B cell (primary cell): Measurements from ENCODE around the gene ADM2. TPM values are rescaled to one million over a fixed set of nuclear protein-coding genes. Genes with fewer than 3 reads are reported as not detected.

Experiments
- ATAC-seq: fragments of 200-7000 bp; cut with Tn5 transposase; one replicate; pipeline ENCODE4 v1.10.0; 2021; ENCODE audit warnings: low read depth, mild to moderate bottlenecking, moderate number of reproducible peaks, moderate library complexity
- CTCF ChIA-PET: fragments of 350-600 bp; sonication (Branson Sonifier 250); formaldehyde crosslinking; loops from one replicate; lab custom pipeline; 2021; ENCODE audit warnings: antibody characterized with exemption, inconsistent platforms; lab: Charles Lee
- POLR2A ChIA-PET: fragments of 350-600 bp; sonication (Branson Sonifier 250); formaldehyde crosslinking; loops from one replicate; lab custom pipeline; 2021; ENCODE audit warnings: antibody characterized with exemption; lab: Charles Lee
- DNase-seq: peaks from one replicate; pipeline ENCODE4 v3.0.0; 2013
- H2AFZ ChIP-seq: 2 replicates; pipeline ENCODE4 v1.6.1; 2012; ENCODE audit warnings: mild to moderate bottlenecking, low read depth, low read length; ENCODE audit not compliant: insufficient read depth, poor library complexity, severe bottlenecking
- H3K27ac ChIP-seq, 2 donors: 1 replicate in 1 of 2; 2 replicates in 1 of 2; pipeline ENCODE4 v1.5.1; 2012 to 2013; ENCODE audit warnings: low read length in 2 of 2, mild to moderate bottlenecking in 2 of 2, moderate library complexity in 1 of 2
- H3K27me3 ChIP-seq, 4 experiments: fragments of 200-600 bp in 1 of 4; sonication (generic) in 1 of 4; replicated peaks in 1 of 4; 1 replicate in 2 of 4; 2 replicates in 2 of 4; pipeline versions ENCODE4 v1.6.1 to v1.7.0; 2013 to 2016; ENCODE audit warnings: low read length in 3 of 4, mild to moderate bottlenecking in 2 of 4, mixed read lengths in 1 of 4, moderate library complexity in 1 of 4; ENCODE audit not compliant: insufficient read depth in 4 of 4, control insufficient read depth in 3 of 4; ENCODE audit errors: control extremely low read depth in 1 of 4
- H3K36me3 ChIP-seq, 2 experiments: replicated peaks in 1 of 2; 1 replicate in 1 of 2; 2 replicates in 1 of 2; pipeline versions ENCODE4 v1.6.1 to v1.7.1; 2013; ENCODE audit warnings: low read length in 1 of 2; ENCODE audit not compliant: insufficient read depth in 2 of 2, control insufficient read depth in 1 of 2; ENCODE audit errors: control extremely low read depth in 1 of 2, extremely low read depth in 1 of 2
- H3K4me1 ChIP-seq, 2 donors: fragments of 200-600 bp in 1 of 2; sonication (generic) in 1 of 2; 1 replicate in 1 of 2; 2 replicates in 1 of 2; pipeline versions ENCODE4 v1.5.1 to v1.6.1; 2013 to 2017; ENCODE audit warnings: low read length in 2 of 2; ENCODE audit not compliant: control insufficient read depth in 2 of 2, insufficient read depth in 2 of 2
- H3K4me2 ChIP-seq: replicated peaks from 2 replicates; pipeline ENCODE3; 2012; ENCODE audit warnings: mild to moderate bottlenecking, low read depth, low read length; ENCODE audit not compliant: poor library complexity, severe bottlenecking
- H3K4me3 ChIP-seq, 5 experiments: fragments of 200-600 bp in 1 of 5; sonication (generic) in 1 of 5; 1 replicate in 3 of 5; 2 replicates in 2 of 5; pipeline versions ENCODE4 v1.5.1 to v1.7.0; 2011 to 2016; ENCODE audit warnings: low read length in 4 of 5, mild to moderate bottlenecking in 4 of 5, low read depth in 2 of 5, control low read depth in 1 of 5, moderate library complexity in 1 of 5; ENCODE audit not compliant: insufficient read depth in 1 of 5; ENCODE audit errors: control extremely low read depth in 1 of 5, extremely low read depth in 1 of 5
- H3K79me2 ChIP-seq: fragments of 200-600 bp; sonication (generic); one replicate; pipeline ENCODE4 v1.6.0; 2016; ENCODE audit warnings: low read length; ENCODE audit not compliant: control insufficient read depth, insufficient read depth
- H3K9ac ChIP-seq: fragments of 200-600 bp; sonication (generic); 2 replicates; pipeline ENCODE4 v1.6.1; 2017; ENCODE audit warnings: mild to moderate bottlenecking, low read length, moderate library complexity
- H3K9me3 ChIP-seq, 3 donors: one replicate each; pipeline versions ENCODE4 v1.6.1 to v1.7.1; 2013; ENCODE audit warnings: low read length in 2 of 3; ENCODE audit not compliant: control insufficient read depth in 2 of 3, insufficient read depth in 1 of 3; ENCODE audit errors: control extremely low read depth in 1 of 3
- H4K20me1 ChIP-seq: 2 replicates; pipeline ENCODE4 v1.6.0; 2012; ENCODE audit warnings: mild to moderate bottlenecking, low read length; ENCODE audit not compliant: insufficient read depth, control insufficient read depth, poor library complexity, severe bottlenecking
- H3K27ac Mint-ChIP-seq: one replicate; pipeline ENCODE4 v1.8.0; 2021; ENCODE audit warnings: mixed read lengths
- H3K27me3 Mint-ChIP-seq: one replicate; pipeline ENCODE4 v1.8.0; 2021; ENCODE audit warnings: mixed read lengths
- H3K4me1 Mint-ChIP-seq: one replicate; pipeline ENCODE4 v1.8.0; 2021; ENCODE audit warnings: mixed read lengths
- H3K4me3 Mint-ChIP-seq: one replicate; pipeline ENCODE4 v1.8.0; 2021; ENCODE audit warnings: mixed read lengths
- H3K9me3 Mint-ChIP-seq: one replicate; pipeline ENCODE4 v1.8.0; 2022; ENCODE audit warnings: mixed read lengths; ENCODE audit not compliant: insufficient read depth
- EZH2 ChIP-seq: IDR thresholded peaks from 2 replicates; pipeline ENCODE4 v1.6.1; 2012; ENCODE audit warnings: borderline replicate concordance, low read depth, mild to moderate bottlenecking, moderate library complexity, low read length; ENCODE audit not compliant: insufficient read depth, poor library complexity, severe bottlenecking
- WGBS: methylation state at CpG from one replicate; pipeline ENCODE4 v1.1.5; 2013; ENCODE audit warnings: missing lambda C conversion rate; ENCODE audit not compliant: insufficient coverage; 5-methylcytosine and 5-hydroxymethylcytosine counted together
- intact Hi-C: fragments of 100-400 bp; cut with micrococcal nuclease; formaldehyde crosslinking; loops from one replicate; pipeline ENCODE4 v1.10.0; 2022
- polyA plus RNA-seq: library from polyadenylated mRNA; depleted of rRNA; stranded (reverse); fragments of >200 nt; gene quantifications from 2 replicates; pipeline ENCODE4 v1.2.3, GENCODE V29; 2012
- total RNA-seq, 2 donors: library from RNA; stranded (reverse); fragments of 120-200 nt in 1 of 2; gene quantifications; 1 replicate in 1 of 2; 2 replicates in 1 of 2; pipeline versions ENCODE4 v1.2.3 to v1.2.4, GENCODE V29; 2013 to 2022
- TF ChIP-seq, protein P1 (sequence below): fragments of 200-600 bp; IDR thresholded peaks from one replicate; pipeline ENCODE4 v1.8.0; 2022; ENCODE audit warnings: antibody characterized with exemption, mild to moderate bottlenecking

ADM2 gene
- total and polyA plus RNA-seq, 2 donors (not counting 1 experiment from before 2014, with no cell fraction given): 0.67 to 3.7 TPM

DNA sequence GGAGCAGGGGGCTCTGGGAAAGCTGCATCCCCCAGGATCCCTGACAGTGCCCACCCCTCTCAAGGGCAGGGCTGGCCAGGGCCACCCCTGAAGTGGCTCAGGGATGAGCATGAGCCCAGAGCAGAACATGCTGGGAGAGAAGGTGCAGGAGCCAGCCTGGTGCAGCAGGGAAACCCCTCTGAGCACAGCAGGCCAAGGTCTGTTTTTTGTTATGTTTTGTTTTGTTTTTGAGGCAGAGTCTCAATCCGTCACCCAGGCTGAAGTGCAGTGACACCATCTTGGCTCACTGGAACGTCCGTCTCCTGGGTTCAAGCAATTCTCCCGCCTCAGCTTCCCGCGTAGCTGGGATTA, 5.7 kb upstream of the ADM2 start:
- Histone ChIP-seq H3K4me1 (peaks cover 39 to 43% of the 10 kb centered on the region in 2 donors), H3K9ac (peak overlapping the region; percentile 87), H4K20me1 (peaks cover 36% of the 10 kb centered on the region), H3K36me3 (peaks cover 0 to 5% of the 10 kb centered on the region in 2 experiments), H3K4me3 (peak overlapping the region in 1 of 5 experiments; percentile 72), H2AFZ (peak overlapping the region; percentile 95), H3K9me3 (no peaks in the 10 kb centered on the region), H3K27me3 (peaks cover 0 to 2% (median 0%) of the 10 kb centered on the region in 4 experiments), H3K27ac (no peak overlapping the region), H3K79me2 (peaks cover 49% of the 10 kb centered on the region), H3K4me2 (peak overlapping the region; percentile 99)
- intact Hi-C loops: loop anchor here (1.0 to 10.0 kb wide), 2 partner anchors 145 to 541 kb away; no protein-coding TSS in a partner anchor
- ChIA-PET POLR2A (no interaction called here), CTCF (interaction anchor here (3.5 kb wide), 1 partner anchor 22 kb away, joined by 12 read pairs; no protein-coding TSS in a partner anchor)
- Mint-ChIP-seq H3K4me3 (peak overlapping the region; percentile 74), H3K27ac (peak overlapping the region; percentile 71), H3K9me3 (no peaks in the 10 kb centered on the region), H3K4me1 (peaks cover 46% of the 10 kb centered on the region), H3K27me3 (peaks cover 4% of the 10 kb centered on the region)
- TF ChIP-seq, protein P1, sequence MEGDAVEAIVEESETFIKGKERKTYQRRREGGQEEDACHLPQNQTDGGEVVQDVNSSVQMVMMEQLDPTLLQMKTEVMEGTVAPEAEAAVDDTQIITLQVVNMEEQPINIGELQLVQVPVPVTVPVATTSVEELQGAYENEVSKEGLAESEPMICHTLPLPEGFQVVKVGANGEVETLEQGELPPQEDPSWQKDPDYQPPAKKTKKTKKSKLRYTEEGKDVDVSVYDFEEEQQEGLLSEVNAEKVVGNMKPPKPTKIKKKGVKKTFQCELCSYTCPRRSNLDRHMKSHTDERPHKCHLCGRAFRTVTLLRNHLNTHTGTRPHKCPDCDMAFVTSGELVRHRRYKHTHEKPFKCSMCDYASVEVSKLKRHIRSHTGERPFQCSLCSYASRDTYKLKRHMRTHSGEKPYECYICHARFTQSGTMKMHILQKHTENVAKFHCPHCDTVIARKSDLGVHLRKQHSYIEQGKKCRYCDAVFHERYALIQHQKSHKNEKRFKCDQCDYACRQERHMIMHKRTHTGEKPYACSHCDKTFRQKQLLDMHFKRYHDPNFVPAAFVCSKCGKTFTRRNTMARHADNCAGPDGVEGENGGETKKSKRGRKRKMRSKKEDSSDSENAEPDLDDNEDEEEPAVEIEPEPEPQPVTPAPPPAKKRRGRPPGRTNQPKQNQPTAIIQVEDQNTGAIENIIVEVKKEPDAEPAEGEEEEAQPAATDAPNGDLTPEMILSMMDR: no peak
- TF ChIP-seq EZH2: no peak
- WGBS: 80% methylated on average over 3 of the region's 6 CpGs
- ATAC-seq: no peak
- no peak for DNase-seq

DNA sequence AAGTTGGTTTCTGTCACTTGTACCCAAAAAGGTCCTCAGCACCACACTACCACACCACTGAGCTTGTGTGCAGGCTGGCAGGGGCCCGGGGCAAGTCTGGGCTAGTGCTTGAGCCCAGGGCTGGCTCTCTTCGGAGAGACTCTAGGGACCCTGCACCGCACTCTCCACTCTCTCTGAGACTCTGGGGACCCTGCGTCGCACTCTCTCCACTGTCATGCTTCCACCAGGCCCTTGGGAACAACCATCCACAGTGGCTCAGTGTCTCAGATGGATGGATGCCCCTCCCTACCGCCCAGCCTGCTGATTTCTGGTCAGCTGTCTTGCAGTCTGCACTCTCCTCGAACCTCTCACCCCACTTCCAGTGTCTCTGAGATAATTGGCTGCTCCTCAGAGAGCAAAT, 4.5 kb upstream of the ADM2 start:
- DNase-seq (no peak), ATAC-seq (no peak)
- H3K79me2 ChIP-seq: peaks cover 37% of the 10 kb centered on the region
- peaks cover 0 to 3% (median 0%) of the 10 kb centered on the region in 3 donors for H3K9me3 ChIP-seq
- H3K4me3 ChIP-seq: no peak overlapping the region
- ChIA-PET CTCF (interaction anchor here (3.5 kb wide), 1 partner anchor 21 kb away, joined by 12 read pairs; no protein-coding TSS in a partner anchor), POLR2A (interaction anchor here (0.6 kb wide), 1 partner anchor 51 kb away, joined by 3 read pairs; no protein-coding TSS in a partner anchor)
- peaks cover 0 to 5% (median 2%) of the 10 kb centered on the region in 4 experiments for H3K27me3 ChIP-seq
- H3K4me1 ChIP-seq: peaks cover 33 to 38% of the 10 kb centered on the region in 2 donors
- H3K9me3 Mint-ChIP-seq: no peaks in the 10 kb centered on the region
- H2AFZ ChIP-seq: no peak overlapping the region
- peaks cover 4% of the 10 kb centered on the region for H3K27me3 Mint-ChIP-seq
- H4K20me1 ChIP-seq: peaks cover 24% of the 10 kb centered on the region
- intact Hi-C loops: loop anchor here (10.0 kb wide), 1 partner anchor 542 kb away; no protein-coding TSS in a partner anchor
- no peak overlapping the region for H3K4me2 ChIP-seq
- H3K4me1 Mint-ChIP-seq: peaks cover 35% of the 10 kb centered on the region
- no peak overlapping the region for H3K9ac ChIP-seq
- H3K36me3 ChIP-seq: peaks cover 0 to 4% of the 10 kb centered on the region in 2 experiments
- peak overlapping the region; percentile 51 for H3K27ac Mint-ChIP-seq
- 37% methylated on average over 7 of the region's 7 CpGs for WGBS
- no peak overlapping the region for H3K27ac ChIP-seq
- peak overlapping the region; percentile 54 for H3K4me3 Mint-ChIP-seq
- no peak for TF ChIP-seq EZH2
- TF ChIP-seq, protein P1: no peak
